T-helper 1 cell treated with Interleukin-12 subunit alpha and Interleukin-12 subunit beta and Interleukin-4 antibody, amounts not matched to agents 30 ng/mL and 1 ng/mL, for 36 hours (primary cell): ENCODE data around the gene CADM1. TPM values are rescaled to one million over a fixed set of nuclear protein-coding genes. Genes with fewer than 3 reads are reported as not detected.

Experiments
- intact Hi-C: fragments of 100-400 bp; cut with micrococcal nuclease; formaldehyde crosslinking; loops from one replicate; pipeline ENCODE4 v1.15.1; 2024
- total RNA-seq: library from RNA; stranded (reverse); gene quantifications from 2 replicates; pipeline ENCODE4 v1.2.3, GENCODE V29; 2022

CADM1 gene
- total RNA-seq, 1 donor from 2014 or later: 0.83 TPM

- intact Hi-C loops: no loop called here
Observed at GRCh38 chr11:115290479-115290878, 213.7 kb downstream of the CADM1 start.

GRCh38 chr11:115287266-115287665 lies 216.9 kb downstream of the CADM1 start:
- intact Hi-C loops: no loop called here

GRCh38 chr11:115286614-115287013 lies 217.6 kb downstream of the CADM1 start:
- intact Hi-C loops: no loop called here

GRCh38 chr11:115284773-115285172 lies 219.4 kb downstream of the CADM1 start:
- intact Hi-C loops: no loop called here

- intact Hi-C loops: no loop called here
Observed at GRCh38 chr11:115282923-115283322, 221.3 kb downstream of the CADM1 start.

- intact Hi-C loops: no loop called here
Observed at GRCh38 chr11:115280775-115281174, 223.4 kb downstream of the CADM1 start.

- intact Hi-C loops: no loop called here
Observed at GRCh38 chr11:115279813-115280761, 224.1 kb downstream of the CADM1 start.

- intact Hi-C loops: no loop called here
Observed at GRCh38 chr11:115276799-115277198, 227.4 kb downstream of the CADM1 start.

- intact Hi-C loops: no loop called here
Observed at GRCh38 chr11:115276191-115276590, 228.0 kb downstream of the CADM1 start.

GRCh38 chr11:115275045-115275444 lies 229.2 kb downstream of the CADM1 start:
- intact Hi-C loops: no loop called here

- intact Hi-C loops: no loop called here
Observed at GRCh38 chr11:115272925-115273324, 231.3 kb downstream of the CADM1 start.

GRCh38 chr11:115271643-115272042 lies 232.6 kb downstream of the CADM1 start:
- intact Hi-C loops: no loop called here

- intact Hi-C loops: no loop called here
Observed at GRCh38 chr11:115269191-115269950, 234.8 kb downstream of the CADM1 start.

- intact Hi-C loops: no loop called here
Observed at GRCh38 chr11:115267871-115268270, 236.3 kb downstream of the CADM1 start.

GRCh38 chr11:115267238-115267781 lies 236.9 kb downstream of the CADM1 start:
- intact Hi-C loops: no loop called here

GRCh38 chr11:115266066-115266639 lies 238.1 kb downstream of the CADM1 start:
- intact Hi-C loops: no loop called here

- intact Hi-C loops: no loop called here
Observed at GRCh38 chr11:115263799-115264656, 240.2 kb downstream of the CADM1 start.

GRCh38 chr11:115258216-115258615 lies 246.0 kb downstream of the CADM1 start:
- intact Hi-C loops: no loop called here

- intact Hi-C loops: no loop called here
Observed at GRCh38 chr11:115257678-115258077, 246.5 kb downstream of the CADM1 start.

GRCh38 chr11:115257270-115257669 lies 246.9 kb downstream of the CADM1 start:
- intact Hi-C loops: no loop called here
